SKM-1 (cell line): ENCODE data around the gene CDH23.
A peak's percentile ranks its signal among the peaks of the same experiment; 100 is the strongest.

Experiments
- DNase-seq: peaks from one replicate; lab custom pipeline; 2025; ENCODE audit not compliant: unreplicated experiment; lab: John Stamatoyannopoulos, UW

CDH23 gene

GRCh38 chr10:71554671-71555070, 158.0 kb downstream of the CDH23 start:
- no peak for DNase-seq

GRCh38 chr10:71555087-71555723, 158.5 kb downstream of the CDH23 start:
- DNase-seq: no peak

- DNase-seq: no peak
Observed at GRCh38 chr10:71555724-71556119, 159.0 kb downstream of the CDH23 start.

GRCh38 chr10:71558991-71559390, 162.3 kb downstream of the CDH23 start:
- no peak for DNase-seq

GRCh38 chr10:71561003-71561574, 164.4 kb downstream of the CDH23 start:
- peak; percentile 36 for DNase-seq

GRCh38 chr10:71562181-71562580, 165.5 kb downstream of the CDH23 start:
- no peak for DNase-seq

GRCh38 chr10:71562904-71563303, 166.2 kb downstream of the CDH23 start:
- no peak for DNase-seq

- DNase-seq: no peak
Observed at GRCh38 chr10:71564194-71564820, 167.6 kb downstream of the CDH23 start.

GRCh38 chr10:71565284-71566000, 168.7 kb downstream of the CDH23 start:
- DNase-seq: no peak

GRCh38 chr10:71567006-71567405, 170.3 kb downstream of the CDH23 start:
- no peak for DNase-seq

GRCh38 chr10:71568896-71569492, 172.3 kb downstream of the CDH23 start:
- DNase-seq: no peak

GRCh38 chr10:71569775-71570588, 173.3 kb downstream of the CDH23 start:
- peak; percentile 36 for DNase-seq

GRCh38 chr10:71571460-71572175, 174.9 kb downstream of the CDH23 start:
- DNase-seq: no peak

GRCh38 chr10:71572962-71573361, 176.2 kb downstream of the CDH23 start:
- no peak for DNase-seq

GRCh38 chr10:71573562-71574518, 177.1 kb downstream of the CDH23 start:
- no peak for DNase-seq

- DNase-seq: no peak
Observed at GRCh38 chr10:71575451-71575850, 178.7 kb downstream of the CDH23 start.

- no peak for DNase-seq
Observed at GRCh38 chr10:71575934-71576801, 179.4 kb downstream of the CDH23 start.

GRCh38 chr10:71576842-71577241, 180.1 kb downstream of the CDH23 start:
- DNase-seq: no peak
